HUES64 (cell line): ENCODE data around the gene FHIT.

Experiments
- H3K27ac ChIP-seq: 2 replicates; pipeline ENCODE4 v1.7.0; 2013; ENCODE audit warnings: low read depth, low read length, inconsistent platforms
- H3K27me3 ChIP-seq: 2 replicates; pipeline ENCODE4 v1.6.1; 2013; ENCODE audit warnings: mild to moderate bottlenecking, low read length; ENCODE audit not compliant: insufficient read depth
- H3K36me3 ChIP-seq: 2 replicates; pipeline ENCODE4 v1.6.1; 2013; ENCODE audit warnings: mild to moderate bottlenecking, low read length; ENCODE audit not compliant: insufficient read depth
- H3K4me1 ChIP-seq: 2 replicates; pipeline ENCODE4 v1.6.1; 2013; ENCODE audit warnings: mild to moderate bottlenecking, low read length, moderate library complexity; ENCODE audit not compliant: insufficient read depth
- H3K4me3 ChIP-seq: 2 replicates; pipeline ENCODE4 v1.5.1; 2013; ENCODE audit warnings: mild to moderate bottlenecking, low read length, moderate library complexity
- H3K9ac ChIP-seq: 2 replicates; pipeline ENCODE4 v1.6.1; 2013; ENCODE audit warnings: mild to moderate bottlenecking, low read depth, low read length
- H3K9me3 ChIP-seq: 2 replicates; pipeline ENCODE4 v1.6.1; 2013; ENCODE audit warnings: low read depth, low read length; ENCODE audit not compliant: insufficient read depth
- WGBS: fragments of 150-250, 120-280 bp; methylation state at CpG from one replicate; pipeline ENCODE4 v1.1.7; 2013; ENCODE audit warnings: missing lambda C conversion rate; 5-methylcytosine and 5-hydroxymethylcytosine counted together

The FHIT gene

DNA sequence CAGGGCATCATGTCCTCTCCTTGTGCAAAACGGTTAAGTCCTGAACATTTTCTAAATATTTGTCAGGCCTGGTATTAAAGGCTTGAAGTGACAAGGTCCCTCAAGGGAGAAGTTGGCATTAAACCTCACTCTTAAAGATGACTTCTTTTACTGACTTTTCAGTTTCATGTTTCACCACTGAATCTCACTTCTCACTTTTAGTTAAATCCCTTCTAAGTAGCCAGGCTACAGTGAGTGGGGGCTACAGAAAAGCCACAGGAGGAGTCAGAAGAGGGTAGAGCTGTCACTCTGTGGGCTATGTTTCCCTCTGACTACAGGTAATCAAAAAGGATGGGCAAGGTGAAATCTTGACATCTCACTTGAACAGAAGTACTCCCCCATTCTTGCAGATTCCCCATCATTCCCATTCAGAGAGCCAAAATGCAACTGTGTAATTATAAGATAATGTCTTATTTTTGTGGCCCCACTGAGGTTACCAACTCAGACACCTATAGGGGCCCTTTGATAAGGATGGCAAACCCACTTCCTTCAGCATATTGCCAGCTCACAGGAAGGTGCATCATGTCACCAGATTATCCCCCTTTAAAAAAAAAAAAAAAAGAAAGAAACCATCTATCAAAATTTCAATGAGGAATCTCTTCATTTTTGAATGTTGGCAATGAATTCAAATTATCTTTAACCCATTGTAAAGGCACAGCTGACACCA, 1411.3 kb downstream of the FHIT start:
- Histone ChIP-seq H3K27me3 (no peaks in the 10 kb centered on the region), H3K27ac (no peak overlapping the region), H3K4me1 (no peaks in the 10 kb centered on the region), H3K36me3 (no peaks in the 10 kb centered on the region), H3K9me3 (no peaks in the 10 kb centered on the region), H3K9ac (no peak overlapping the region), H3K4me3 (no peak overlapping the region)
- WGBS: 83% methylated on average over 1 of the region's 1 CpG

DNA sequence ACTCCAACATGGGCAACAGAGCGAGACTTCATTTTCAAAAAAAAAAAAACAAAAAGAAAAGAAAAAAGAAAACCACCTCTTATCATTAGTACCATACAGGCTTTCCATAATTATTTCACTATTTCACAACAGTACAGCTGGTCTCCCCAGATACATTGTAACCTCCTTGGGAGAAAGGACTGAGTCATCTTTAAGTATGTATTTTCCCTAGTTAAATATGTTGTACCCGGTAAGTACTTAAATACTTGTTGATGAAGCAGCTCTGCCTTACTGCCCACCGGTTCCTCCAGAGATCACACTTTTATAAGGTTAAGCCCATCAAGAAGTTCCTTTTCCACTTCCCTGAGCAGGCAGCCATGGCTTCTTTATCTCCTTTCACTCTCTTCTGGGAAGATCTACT, 1412.0 kb downstream of the FHIT start:
- Histone ChIP-seq H3K36me3 (no peaks in the 10 kb centered on the region), H3K4me3 (no peak overlapping the region), H3K9ac (no peak overlapping the region), H3K4me1 (no peaks in the 10 kb centered on the region), H3K27me3 (no peaks in the 10 kb centered on the region), H3K9me3 (no peaks in the 10 kb centered on the region), H3K27ac (no peak overlapping the region)
- WGBS: 92% methylated on average over 3 of the region's 3 CpGs

- 99% methylated on average over 3 of the region's 3 CpGs for WGBS
- no peak overlapping the region for H3K4me3 ChIP-seq
- no peaks in the 10 kb centered on the region for H3K36me3 ChIP-seq
- no peak overlapping the region for H3K27ac ChIP-seq
- H3K9me3 ChIP-seq: no peaks in the 10 kb centered on the region
- H3K9ac ChIP-seq: no peak overlapping the region
- no peaks in the 10 kb centered on the region for H3K27me3 ChIP-seq
- no peaks in the 10 kb centered on the region for H3K4me1 ChIP-seq
Observed at GRCh38 chr3:59836531-59836930, 1414.7 kb downstream of the FHIT start.

DNA sequence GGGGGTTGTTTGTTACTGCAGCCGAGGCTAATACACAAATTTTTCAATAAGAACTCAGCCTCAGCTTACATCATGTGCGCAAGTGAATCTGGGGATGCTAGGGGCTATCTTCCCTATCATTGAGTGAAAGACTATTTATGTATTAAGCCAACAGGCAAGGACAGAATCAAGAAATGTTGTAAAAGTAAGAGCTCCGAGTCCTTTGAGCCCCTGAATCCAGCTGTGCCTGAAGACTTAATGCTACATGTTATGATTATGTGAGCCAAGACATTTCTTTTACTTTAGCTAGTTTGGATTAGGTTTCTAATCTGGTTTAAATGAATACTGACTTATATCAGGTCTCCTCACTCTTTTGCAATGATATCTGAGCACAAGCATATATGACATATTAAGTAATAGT, 1418.5 kb downstream of the FHIT start:
- H3K4me1 ChIP-seq: no peaks in the 10 kb centered on the region
- no peaks in the 10 kb centered on the region for H3K27me3 ChIP-seq
- no peaks in the 10 kb centered on the region for H3K9me3 ChIP-seq
- H3K36me3 ChIP-seq: no peaks in the 10 kb centered on the region
- H3K27ac ChIP-seq: no peak overlapping the region
- H3K9ac ChIP-seq: no peak overlapping the region
- no peak overlapping the region for H3K4me3 ChIP-seq
- WGBS: 98% methylated on average over 3 of the region's 3 CpGs

DNA sequence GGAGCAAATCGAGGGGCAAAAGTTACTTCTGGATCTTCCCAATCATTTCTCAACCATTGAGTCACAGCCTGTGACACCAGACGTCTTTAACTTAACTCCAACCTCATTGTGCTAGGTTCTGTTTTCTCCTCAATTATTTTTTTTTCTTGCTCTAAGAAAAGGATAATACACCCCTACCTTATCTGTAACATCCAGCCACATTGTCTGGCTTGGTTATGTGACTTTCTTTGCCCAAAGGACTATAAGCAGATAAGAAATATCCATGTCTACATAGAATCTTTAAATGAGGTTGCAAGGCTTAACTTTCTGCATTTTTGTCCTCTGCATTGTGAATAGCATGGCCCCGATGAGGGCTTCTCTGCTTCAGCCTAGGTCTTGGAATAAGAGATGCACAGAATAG, 1419.0 kb downstream of the FHIT start:
- WGBS: 94% methylated on average over 3 of the region's 3 CpGs
- Histone ChIP-seq H3K9me3 (no peaks in the 10 kb centered on the region), H3K36me3 (no peaks in the 10 kb centered on the region), H3K9ac (no peak overlapping the region), H3K27ac (no peak overlapping the region), H3K4me1 (no peaks in the 10 kb centered on the region), H3K27me3 (no peaks in the 10 kb centered on the region), H3K4me3 (no peak overlapping the region)

GRCh38 chr3:59831394-59831793, 1419.9 kb downstream of the FHIT start:
- Histone ChIP-seq H3K4me3 (no peak overlapping the region), H3K4me1 (no peaks in the 10 kb centered on the region), H3K36me3 (no peaks in the 10 kb centered on the region), H3K9ac (no peak overlapping the region), H3K27me3 (no peaks in the 10 kb centered on the region), H3K27ac (no peak overlapping the region), H3K9me3 (no peaks in the 10 kb centered on the region)
- WGBS: 98% methylated on average over 2 of the region's 2 CpGs

- H3K9ac ChIP-seq: no peak overlapping the region
- H3K36me3 ChIP-seq: no peaks in the 10 kb centered on the region
- no peaks in the 10 kb centered on the region for H3K4me1 ChIP-seq
- H3K27ac ChIP-seq: no peak overlapping the region
- H3K9me3 ChIP-seq: no peaks in the 10 kb centered on the region
- 97% methylated on average over 1 of the region's 1 CpG for WGBS
- no peak overlapping the region for H3K4me3 ChIP-seq
- H3K27me3 ChIP-seq: no peaks in the 10 kb centered on the region
Observed at GRCh38 chr3:59829527-59829926, 1421.7 kb downstream of the FHIT start.

GRCh38 chr3:59824876-59825275, 1426.4 kb downstream of the FHIT start:
- no CpG with 5 or more reads among the region's 1 CpG for WGBS
- Histone ChIP-seq H3K9me3 (no peaks in the 10 kb centered on the region), H3K27me3 (no peaks in the 10 kb centered on the region), H3K4me3 (no peak overlapping the region), H3K9ac (no peak overlapping the region), H3K27ac (no peak overlapping the region), H3K36me3 (no peaks in the 10 kb centered on the region), H3K4me1 (no peaks in the 10 kb centered on the region)

DNA sequence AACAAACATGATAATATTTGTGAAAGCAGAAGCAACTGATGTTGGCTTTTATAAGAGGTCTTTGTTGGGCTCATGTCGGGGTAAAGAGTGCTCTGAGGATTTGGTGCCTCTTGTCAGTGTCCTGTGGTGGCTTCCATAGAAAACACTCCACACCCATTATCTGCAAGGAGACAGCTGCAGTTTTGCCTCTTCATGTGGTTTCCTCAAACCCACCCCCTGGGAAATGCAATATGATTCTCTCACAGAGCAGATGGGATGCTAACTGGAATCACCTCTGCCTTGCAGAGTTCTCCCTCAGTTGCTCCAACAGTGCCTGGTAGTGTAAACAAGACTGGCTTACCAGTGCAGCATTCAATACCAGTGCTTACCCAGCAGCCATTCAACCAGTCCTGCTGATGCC, 1430.0 kb downstream of the FHIT start:
- H3K4me3 ChIP-seq: no peak overlapping the region
- no peaks in the 10 kb centered on the region for H3K27me3 ChIP-seq
- WGBS: 100% methylated on average over 1 of the region's 1 CpG
- H3K9me3 ChIP-seq: no peaks in the 10 kb centered on the region
- H3K27ac ChIP-seq: no peak overlapping the region
- no peak overlapping the region for H3K9ac ChIP-seq
- H3K36me3 ChIP-seq: no peaks in the 10 kb centered on the region
- peaks cover 8% of the 10 kb centered on the region; the same call in 1 of the 2 replicates for H3K4me1 ChIP-seq

DNA sequence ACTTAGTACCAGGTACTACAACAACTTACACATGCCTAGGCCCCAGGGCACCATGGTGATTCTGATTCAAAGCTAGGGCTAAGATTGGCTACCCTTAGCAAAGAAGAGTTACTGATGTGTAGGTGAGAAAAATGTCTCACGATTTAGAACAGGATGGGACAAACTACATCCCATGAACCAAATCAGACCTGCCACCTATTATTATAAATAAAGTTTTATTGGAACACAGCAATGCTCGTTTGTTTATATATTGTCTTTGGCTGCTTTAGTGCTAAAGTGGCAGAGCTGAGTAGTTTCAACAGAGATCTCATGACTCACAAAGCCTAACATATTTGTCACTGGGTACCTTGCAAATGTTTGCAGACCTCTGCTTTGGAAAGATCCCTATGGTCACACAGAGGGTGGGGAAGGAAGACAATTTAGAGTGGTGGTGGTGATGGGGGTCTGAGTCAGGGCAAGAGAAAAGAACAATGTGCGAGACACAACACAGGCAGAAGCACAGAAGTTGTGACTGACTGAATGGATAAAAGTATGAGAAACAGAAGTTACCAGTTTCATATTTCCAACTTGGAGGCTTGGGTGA, 1430.8 kb downstream of the FHIT start:
- Histone ChIP-seq H3K27ac (no peak overlapping the region), H3K4me1 (peaks cover 8% of the 10 kb centered on the region; the same call in 1 of the 2 replicates), H3K9me3 (no peaks in the 10 kb centered on the region), H3K36me3 (no peaks in the 10 kb centered on the region), H3K27me3 (no peaks in the 10 kb centered on the region), H3K4me3 (no peak overlapping the region), H3K9ac (no peak overlapping the region)
- WGBS: 94% methylated on average over 2 of the region's 3 CpGs

GRCh38 chr3:59818919-59819300, 1432.3 kb downstream of the FHIT start:
- Histone ChIP-seq H3K9me3 (no peaks in the 10 kb centered on the region), H3K36me3 (no peaks in the 10 kb centered on the region), H3K9ac (no peak overlapping the region), H3K4me3 (no peak overlapping the region), H3K4me1 (peaks cover 10% of the 10 kb centered on the region), H3K27me3 (no peaks in the 10 kb centered on the region), H3K27ac (no peak overlapping the region)
- 93% methylated on average over 4 of the region's 4 CpGs for WGBS
